Stimulated activated CD4-positive, alpha-beta T cell treated with anti-CD3 and anti-CD28 coated beads, Interleukin-2, amount 100 ng/mL, for 4 hours (primary cell): Measurements from ENCODE around the gene KRT13.
A peak's percentile ranks its signal among the peaks of the same experiment; 100 is the strongest.

ENCODE experiments used
- DNase-seq: peaks from one replicate; pipeline ENCODE4 v3.0.0-alpha.2; 2020; ENCODE audit warnings: low read depth

KRT13 gene

GRCh38 chr17:41519501-41520224, 14.3 kb upstream of the KRT13 start:
- DNase-seq, result no peak

GRCh38 chr17:41518789-41519449, 13.5 kb upstream of the KRT13 start, which contains the start of gene KRT15:
Gene KRT15, minus strand, starts transcription at chr17:41518890. Its CDS starts 63 bp downstream, at chr17:41518827.
- no peak for DNase-seq

DNA sequence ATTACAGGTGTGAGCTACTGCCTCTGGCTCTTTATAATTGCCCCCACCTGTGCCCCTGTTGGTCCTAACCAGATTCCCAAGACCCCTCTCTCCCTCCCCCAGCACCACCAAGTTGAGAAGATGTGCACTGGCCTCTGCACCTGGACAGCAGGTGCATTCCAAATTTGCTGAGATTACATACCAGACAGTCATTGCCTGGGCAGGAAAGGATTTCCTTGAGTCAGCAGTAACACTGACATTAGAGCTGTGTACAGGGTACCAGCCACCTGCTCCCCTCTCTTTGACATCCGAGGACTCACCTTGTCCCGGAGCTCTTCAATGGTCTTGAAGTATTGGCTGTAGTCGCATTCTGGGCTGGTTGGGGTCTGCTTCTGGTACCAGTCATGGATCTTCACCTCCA, 12.6 kb upstream of the KRT13 start:
- no peak for DNase-seq

- DNase-seq, result no peak
Measured at GRCh38 chr17:41516830-41517283, 11.4 kb upstream of the KRT13 start.

DNA sequence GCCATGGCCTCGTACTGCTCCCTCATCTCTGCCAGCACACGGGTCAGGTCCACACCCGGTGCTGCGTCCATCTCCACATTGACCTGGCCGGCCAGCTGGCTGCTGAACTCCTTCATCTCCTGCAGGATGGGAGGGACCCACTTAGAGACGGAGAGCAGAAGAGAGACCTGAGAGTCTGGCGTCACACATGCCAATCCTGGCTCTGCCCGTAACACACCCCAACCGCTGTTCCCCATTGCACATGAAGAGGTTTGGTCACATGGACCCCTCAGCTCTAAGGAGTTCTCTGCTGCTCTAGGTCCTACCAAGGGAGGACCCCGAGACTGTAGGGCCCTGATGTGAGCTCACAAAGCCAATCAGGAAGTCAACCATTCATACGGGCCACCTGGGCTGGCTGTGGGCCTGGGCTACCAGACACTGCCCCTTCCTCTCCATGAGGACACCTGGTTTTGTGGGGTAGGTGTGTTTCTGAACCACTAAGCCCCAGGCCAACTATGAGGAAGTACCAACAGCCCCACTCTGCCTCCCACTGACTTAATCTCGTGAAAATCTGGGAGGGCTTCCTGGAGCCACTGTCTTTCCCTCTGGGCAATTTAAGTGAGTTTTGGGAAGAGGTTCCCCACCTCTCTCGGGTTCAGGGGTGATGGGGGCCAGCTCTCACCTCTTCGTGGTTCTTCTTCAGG, 10.9 kb upstream of the KRT13 start:
- DNase-seq, result no peak

DNA sequence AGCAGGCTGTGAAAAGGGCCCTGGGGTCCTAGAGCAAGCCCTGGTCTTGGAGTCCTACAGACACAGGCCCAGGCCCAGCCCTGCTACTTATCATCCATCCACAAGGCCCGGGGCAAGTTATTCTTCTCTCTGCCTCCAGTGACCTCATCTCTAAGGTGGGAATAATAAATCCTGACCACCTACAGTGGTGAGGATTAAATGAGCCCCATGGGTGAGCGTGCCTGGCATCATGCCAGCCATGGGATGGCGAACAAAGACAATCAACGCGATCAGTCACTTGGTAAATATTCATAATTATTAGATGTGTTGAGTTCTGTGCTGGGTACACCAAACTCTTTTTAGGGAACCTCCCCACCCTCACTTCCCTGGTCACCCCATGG, 7.7 kb upstream of the KRT13 start:
- no peak for DNase-seq

GRCh38 chr17:41512546-41513167, 7.2 kb upstream of the KRT13 start:
- DNase-seq, result no peak

GRCh38 chr17:41511716-41512115, 6.3 kb upstream of the KRT13 start:
- DNase-seq, result no peak

DNA sequence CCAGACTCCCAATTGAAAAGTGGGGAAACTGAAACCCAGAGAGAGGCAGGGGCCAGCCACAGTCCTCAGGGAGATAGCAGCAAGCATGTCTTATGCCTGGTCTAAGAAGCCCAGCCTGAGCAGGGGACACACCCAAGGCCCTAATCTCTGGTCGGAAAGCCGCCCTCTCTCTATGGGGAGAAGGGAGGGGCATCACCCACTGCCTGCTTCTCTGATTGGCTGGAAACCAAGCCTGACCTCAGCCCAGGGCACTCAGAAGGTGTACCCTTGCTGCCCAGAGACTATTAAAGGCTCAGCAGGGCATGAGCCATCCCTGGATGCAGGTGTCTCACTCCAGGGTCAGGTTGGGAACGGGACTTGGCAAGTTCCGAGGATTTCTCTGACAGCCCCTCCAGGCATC, 5.7 kb upstream of the KRT13 start:
- DNase-seq, result no peak

GRCh38 chr17:41510251-41511065, 5.0 kb upstream of the KRT13 start:
- no peak for DNase-seq

- DNase-seq, result no peak
Measured at GRCh38 chr17:41507315-41507880, 2.0 kb upstream of the KRT13 start.

DNA sequence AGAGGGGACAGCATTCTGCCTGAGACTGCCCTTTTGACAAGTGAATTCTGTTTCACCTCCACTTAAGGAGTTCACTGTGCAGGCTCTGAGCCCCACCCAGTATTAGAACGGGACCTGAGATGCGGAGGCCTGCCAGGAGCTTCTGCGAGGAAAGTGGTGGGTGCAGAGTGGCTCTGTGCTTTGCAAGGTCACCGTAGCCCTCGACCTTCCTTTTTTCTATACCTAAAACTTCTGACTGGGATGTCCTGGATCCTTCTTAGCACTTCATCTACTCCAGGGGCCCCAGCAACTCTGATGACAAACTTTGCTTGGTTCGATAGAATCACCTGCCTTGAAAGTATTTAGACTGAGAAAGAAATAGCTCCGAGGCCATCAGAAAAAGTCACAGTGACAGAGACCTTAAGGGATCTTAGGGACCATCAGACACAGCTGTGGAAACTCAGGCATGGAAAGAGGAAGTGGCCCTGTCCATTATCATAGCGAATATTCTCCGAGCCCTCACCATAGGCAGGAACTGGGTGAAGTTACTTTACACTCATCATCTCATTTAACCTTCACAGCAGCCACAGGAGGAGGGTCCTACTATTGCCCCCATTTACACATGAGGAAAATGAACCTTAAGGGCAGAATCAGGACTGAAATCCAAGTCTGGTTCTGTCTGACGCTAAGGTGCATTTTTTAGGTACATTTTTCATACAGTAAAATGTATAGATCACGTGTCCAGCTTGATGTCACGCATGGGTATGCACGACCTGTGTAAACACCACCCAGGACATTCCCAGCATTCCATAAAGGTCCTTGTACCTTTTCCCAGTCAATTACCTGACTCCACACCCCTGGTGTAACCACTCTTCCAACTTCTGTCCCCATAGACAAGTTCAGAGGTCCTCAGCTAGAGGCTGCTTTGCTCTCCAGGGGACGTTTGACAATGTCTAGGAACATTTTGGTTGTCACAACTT, 676 bp upstream of the KRT13 start:
- no peak for DNase-seq

DNA sequence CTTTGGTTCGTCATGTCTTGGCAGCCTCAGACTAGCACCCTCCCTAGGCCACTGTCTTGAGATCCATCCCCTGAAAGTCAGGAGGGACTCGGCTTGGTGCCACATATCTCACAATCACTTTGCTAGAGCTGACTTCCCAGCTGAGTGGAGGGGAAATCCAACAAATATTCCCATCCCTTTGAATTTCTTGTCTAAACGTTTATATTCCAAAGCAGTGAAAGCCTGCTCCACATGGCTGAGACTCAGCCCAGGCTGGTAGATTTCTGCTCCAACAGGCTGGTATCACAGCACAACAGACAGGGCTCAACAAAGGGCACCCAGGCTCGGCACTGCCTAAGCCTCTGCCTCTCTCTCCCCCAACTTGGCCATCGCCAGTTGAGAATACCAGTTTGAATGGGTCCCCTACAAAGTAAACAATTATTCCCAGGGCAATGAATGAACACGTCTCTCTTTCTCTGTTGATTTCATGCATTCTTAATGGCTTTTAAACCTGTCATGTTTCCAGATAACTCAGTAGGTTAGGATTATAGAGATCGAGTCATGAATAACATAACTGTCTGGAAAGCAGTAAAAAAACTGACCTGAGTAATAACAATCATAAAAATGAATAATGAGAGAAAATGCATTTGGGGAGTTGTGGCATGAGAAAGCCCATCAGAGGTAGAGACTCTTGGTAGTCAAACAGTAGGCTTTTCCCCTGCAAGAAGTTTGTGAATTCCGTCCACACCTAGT, 1.0 kb downstream of the KRT13 start:
- DNase-seq, result no peak

- DNase-seq, result no peak
Measured at GRCh38 chr17:41503202-41503601, 2.2 kb downstream of the KRT13 start.

DNA sequence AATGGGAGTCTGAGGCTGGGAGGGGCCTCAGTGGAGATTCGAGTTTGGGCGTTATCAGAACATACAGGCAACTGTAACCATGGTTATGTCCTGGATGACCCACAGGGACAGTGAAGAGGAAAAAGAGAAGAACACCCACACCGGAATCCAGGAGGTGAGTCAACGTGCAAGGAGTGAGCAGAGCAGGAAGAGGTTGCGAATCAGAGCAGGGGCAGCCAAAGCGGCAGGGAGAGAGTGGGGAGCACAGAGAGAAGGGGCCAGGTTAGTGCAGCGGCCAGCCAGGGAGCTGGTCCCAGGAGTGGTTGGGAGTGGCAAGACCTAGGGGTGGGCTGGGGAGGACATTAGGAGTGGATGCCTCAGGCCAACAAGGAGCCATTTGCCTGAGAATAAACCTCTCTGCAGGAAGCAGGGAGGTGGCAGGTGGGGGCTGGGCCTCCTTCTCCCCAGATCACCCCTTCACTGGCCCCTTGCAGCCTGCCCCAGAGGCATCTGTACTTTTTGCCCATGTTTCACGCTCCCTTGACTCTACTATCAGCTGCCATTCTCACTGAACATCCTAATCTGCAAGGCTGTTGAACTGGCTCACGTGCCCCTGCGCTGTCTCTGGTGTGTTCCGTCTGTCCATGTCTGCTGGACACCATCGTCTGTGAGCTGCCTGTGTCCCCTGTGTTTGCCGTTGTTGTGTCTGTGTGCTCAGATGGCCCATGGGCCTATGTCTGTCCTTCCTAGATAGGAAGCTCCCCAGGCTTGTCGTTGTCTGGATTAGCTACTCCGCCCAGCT, 5.1 kb downstream of the KRT13 start:
- DNase-seq, result no peak

- no peak for DNase-seq
Measured at GRCh38 chr17:41499714-41500113, 5.7 kb downstream of the KRT13 start.

DNA sequence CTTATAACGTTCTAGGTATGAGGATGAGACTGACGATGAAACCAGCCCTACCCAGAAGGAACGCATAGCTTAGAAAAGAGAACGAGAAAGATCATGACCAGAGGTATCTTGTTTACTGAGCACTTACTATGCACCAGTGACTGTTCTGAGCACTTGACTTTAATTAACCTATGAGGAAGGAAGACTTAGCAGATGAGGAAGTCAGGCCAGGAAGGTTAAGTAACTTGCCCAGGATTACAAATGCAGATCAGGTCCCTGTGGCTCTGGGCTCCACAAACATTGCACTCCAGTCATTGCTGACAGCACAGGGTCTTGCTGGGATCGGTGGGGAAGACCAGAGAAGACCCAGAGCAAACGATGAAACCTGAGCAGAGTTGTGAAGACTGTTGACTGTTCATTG, 7.1 kb downstream of the KRT13 start:
- DNase-seq, result no peak

GRCh38 chr17:41496803-41497484, 8.5 kb downstream of the KRT13 start:
- peak; percentile 13 for DNase-seq
